CD4-positive, alpha-beta T cell treated with Interleukin-15 for 4 hours (primary cell): ENCODE measurements around the gene MORN5.
"Not testable (repeated sequence)": the region's sequence is repeated elsewhere in the genome, so short reads cannot be mapped to it uniquely, and the experiment has no call there.

Experiments
- DNase-seq: peaks from one replicate; pipeline ENCODE4 v3.0.0-alpha.2; 2020; ENCODE audit warnings: low spot score

The MORN5 gene

GRCh38 chr9:122159026-122159924 is at the start of gene MORN5, which contains the start of gene NDUFA8:
TSS of gene MORN5 (plus strand) at chr9:122159908. CDS start at chr9:122159973, 65 bp downstream.
TSS of gene NDUFA8 (minus strand) at chr9:122159779. CDS start at chr9:122159677, 102 bp downstream.
- peak; percentile 96 for DNase-seq

- no peak for DNase-seq
Observed at GRCh38 chr9:122110100-122110833, 49.4 kb upstream of the MORN5 start.

- DNase-seq, result no peak
Observed at GRCh38 chr9:122111413-122112085, 48.2 kb upstream of the MORN5 start.

GRCh38 chr9:122112238-122112637 is 47.5 kb upstream of the MORN5 start:
- no peak for DNase-seq

GRCh38 chr9:122113574-122113973 is 46.1 kb upstream of the MORN5 start:
- no peak for DNase-seq

GRCh38 chr9:122115176-122116035 is 44.3 kb upstream of the MORN5 start:
- DNase-seq, result no peak

- DNase-seq, result no peak
Observed at GRCh38 chr9:122116040-122116439, 43.7 kb upstream of the MORN5 start.

- DNase-seq, result no peak
Observed at GRCh38 chr9:122116448-122117173, 43.1 kb upstream of the MORN5 start.

GRCh38 chr9:122117241-122117640 is 42.5 kb upstream of the MORN5 start:
- DNase-seq, result not testable (repeated sequence)

- DNase-seq, result no peak
Observed at GRCh38 chr9:122118343-122119165, 41.2 kb upstream of the MORN5 start.

- DNase-seq, result no peak
Observed at GRCh38 chr9:122119166-122119521, 40.6 kb upstream of the MORN5 start.

- DNase-seq, result no peak
Observed at GRCh38 chr9:122119721-122120120, 40.0 kb upstream of the MORN5 start.

GRCh38 chr9:122120316-122121071 is 39.2 kb upstream of the MORN5 start:
- no peak for DNase-seq

GRCh38 chr9:122121391-122121790 is 38.3 kb upstream of the MORN5 start:
- DNase-seq, result no peak

GRCh38 chr9:122121931-122122330 is 37.8 kb upstream of the MORN5 start:
- DNase-seq, result no peak

- DNase-seq, result no peak
Observed at GRCh38 chr9:122122468-122122867, 37.2 kb upstream of the MORN5 start.

GRCh38 chr9:122122903-122123632 is 36.6 kb upstream of the MORN5 start:
- peak; percentile 65 for DNase-seq

- no peak for DNase-seq
Observed at GRCh38 chr9:122124048-122124447, 35.7 kb upstream of the MORN5 start.

GRCh38 chr9:122124528-122124927 is 35.2 kb upstream of the MORN5 start:
- DNase-seq, result no peak
